Brain microvascular endothelial cell (primary cell): ENCODE data around the gene ZBTB7C.

Source experiments
- DNase-seq: peaks from one replicate; pipeline ENCODE4 v3.0.0-alpha.2; 2020
- H3K27ac ChIP-seq: fragments of 250-450 bp; sonication (Bioruptor Pico); 2 replicates; pipeline ENCODE4 v1.5.1; 2020; ENCODE audit warnings: mild to moderate bottlenecking, moderate library complexity
- H3K27me3 ChIP-seq: fragments of 250-450 bp; sonication (Bioruptor Pico); replicated peaks from 2 replicates; pipeline ENCODE4 v1.5.1; 2020; ENCODE audit warnings: mild to moderate bottlenecking
- H3K36me3 ChIP-seq: fragments of 250-450 bp; sonication (Bioruptor Pico); replicated peaks from 2 replicates; pipeline ENCODE4 v1.5.1; 2020; ENCODE audit warnings: mild to moderate bottlenecking
- H3K4me3 ChIP-seq: 2 replicates; pipeline ENCODE4 v1.5.1; 2011; ENCODE audit warnings: low read depth, mild to moderate bottlenecking, control low read depth, low read length, moderate library complexity
- CTCF ChIP-seq: IDR thresholded peaks from 2 replicates; pipeline ENCODE4 v1.5.1; 2011; ENCODE audit warnings: low read depth, mild to moderate bottlenecking, moderate library complexity, low read length, control low read depth, inconsistent platforms; ENCODE audit errors: missing control alignments
- in situ Hi-C: cut with HindIII; loops from 2 replicates; pipeline ENCODE4 v1.10.0; 2017; ENCODE audit warnings: low sequenced_read_pairs, low pct_ligation_motif_present

Gene ZBTB7C

DNA sequence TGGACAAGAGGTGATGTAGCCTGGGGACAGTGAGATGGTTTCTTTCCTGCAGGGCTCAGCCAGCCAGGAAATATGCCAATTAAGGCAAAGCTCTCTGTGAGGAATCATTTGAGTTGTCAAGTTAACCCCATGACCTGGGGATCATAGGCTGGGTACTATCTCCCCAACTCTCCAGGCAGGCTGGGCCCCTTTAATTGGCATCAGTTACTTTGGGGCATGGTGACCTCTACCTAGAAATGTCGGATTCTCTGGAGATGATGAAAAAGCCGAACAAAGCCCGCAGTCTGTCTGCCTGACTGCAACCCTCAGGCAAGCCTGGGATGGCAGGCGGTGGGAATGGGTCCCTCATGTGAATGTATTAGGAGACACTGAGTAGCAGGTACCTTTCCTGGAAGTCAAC is 285.2 kb downstream of the ZBTB7C start:
- H3K27ac ChIP-seq: no peak overlapping the region
- H3K4me3 ChIP-seq: no peak overlapping the region
- TF ChIP-seq CTCF: no peak
- DNase-seq: no peak
- H3K27me3 ChIP-seq: no peaks in the 10 kb centered on the region
- H3K36me3 ChIP-seq: no peaks in the 10 kb centered on the region
- in situ Hi-C loops: no loop called here

DNA sequence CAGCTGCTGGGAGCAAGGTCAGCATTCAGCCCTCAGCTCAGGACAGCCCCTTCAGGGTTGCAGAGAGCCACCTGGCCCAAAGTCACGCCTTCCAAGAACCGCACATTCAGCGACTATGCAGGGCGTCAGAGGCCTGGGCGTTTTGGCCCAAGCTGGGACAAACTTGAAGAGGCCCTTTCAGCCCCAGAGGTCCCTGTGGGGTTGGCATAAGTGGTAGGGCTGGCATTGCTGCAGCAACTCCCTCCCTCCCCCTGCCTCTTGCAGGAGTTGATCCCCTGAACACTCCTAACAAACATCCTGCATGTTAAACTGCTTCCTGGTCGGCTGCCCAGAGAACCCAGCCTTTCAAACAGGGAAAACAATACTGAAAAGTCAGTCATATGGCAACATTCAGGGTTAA is 285.9 kb downstream of the ZBTB7C start:
- no peak for TF ChIP-seq CTCF
- Histone ChIP-seq H3K4me3 (no peak overlapping the region), H3K36me3 (no peaks in the 10 kb centered on the region), H3K27me3 (no peaks in the 10 kb centered on the region), H3K27ac (no peak overlapping the region)
- no peak for DNase-seq
- in situ Hi-C loops: no loop called here

GRCh38 chr18:48122816-48123215 is 286.4 kb downstream of the ZBTB7C start:
- no peak for TF ChIP-seq CTCF

DNA sequence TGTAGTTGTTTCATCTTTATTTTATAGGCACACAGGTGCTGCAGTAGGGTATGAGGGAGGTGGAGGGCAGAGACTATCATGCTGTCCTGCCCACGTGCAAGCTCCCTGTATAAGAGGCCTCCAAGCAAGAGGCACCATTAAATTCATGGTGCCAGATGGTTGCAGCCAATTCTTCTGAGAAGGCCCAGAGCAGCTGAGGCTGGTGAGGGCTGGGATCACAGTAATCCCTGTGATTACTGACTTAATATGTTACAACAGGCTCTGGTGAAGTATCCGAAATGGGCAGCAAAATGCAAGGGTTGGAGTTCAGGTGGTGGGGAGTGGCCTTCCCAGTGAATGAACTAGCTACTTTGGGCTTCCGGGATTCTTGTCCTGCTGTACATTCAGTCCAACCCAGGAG is 286.8 kb downstream of the ZBTB7C start:
- TF ChIP-seq CTCF: no peak
- no peak overlapping the region for H3K4me3 ChIP-seq
- H3K27me3 ChIP-seq: no peaks in the 10 kb centered on the region
- no peaks in the 10 kb centered on the region for H3K36me3 ChIP-seq
- no peak overlapping the region for H3K27ac ChIP-seq
- in situ Hi-C loops: no loop called here
- DNase-seq: no peak

More at GRCh38 chr18:48122816-48123215, 286.4 kb downstream of the ZBTB7C start:
- no peaks in the 10 kb centered on the region for H3K36me3 ChIP-seq
- in situ Hi-C loops: no loop called here
- no peak for DNase-seq
- H3K4me3 ChIP-seq: no peak overlapping the region
- no peaks in the 10 kb centered on the region for H3K27me3 ChIP-seq
- no peak overlapping the region for H3K27ac ChIP-seq

GRCh38 chr18:48121752-48122151 is 287.4 kb downstream of the ZBTB7C start:
- no peak overlapping the region for H3K4me3 ChIP-seq
- in situ Hi-C loops: no loop called here
- H3K36me3 ChIP-seq: no peaks in the 10 kb centered on the region
- no peak for DNase-seq
- no peaks in the 10 kb centered on the region for H3K27me3 ChIP-seq
- H3K27ac ChIP-seq: no peak overlapping the region
- TF ChIP-seq CTCF: no peak

GRCh38 chr18:48119204-48119603 is 290.0 kb downstream of the ZBTB7C start:
- Histone ChIP-seq H3K27ac (no peak overlapping the region), H3K4me3 (no peak overlapping the region), H3K27me3 (no peaks in the 10 kb centered on the region), H3K36me3 (no peaks in the 10 kb centered on the region)
- no peak for TF ChIP-seq CTCF
- in situ Hi-C loops: no loop called here
- DNase-seq: no peak
